HepG2 (cell line): ENCODE data around the gene CKLF. TPM values are rescaled to one million over a fixed set of nuclear protein-coding genes. Genes with fewer than 3 reads are reported as not detected.

Source experiments
- ATAC-seq: fragments of 200-7000 bp; cut with Tn5 transposase; 3 replicates; pipeline ENCODE4 v1.9.1; 2020; ENCODE audit warnings: mild to moderate bottlenecking, moderate library complexity
- BruUV-seq: library from RNA; stranded (reverse); fragments of 400-500 nt; replicated peaks from 2 replicates; lab custom pipeline; 2021; lab: Mats Ljungman, UMichigan
- CTCF ChIA-PET: fragments of 300-600 bp; formaldehyde crosslinking; extraction: SDS; loops from one replicate; lab custom pipeline; 2021; ENCODE audit warnings: low total read pairs, inconsistent platforms, low intra/inter-chr PET ratio; lab: Yijun Ruan, JAX
- POLR2A ChIA-PET: fragments of 350-600 bp; sonication (Branson Sonifier 250); formaldehyde crosslinking; loops from one replicate; lab custom pipeline; 2020; ENCODE audit warnings: antibody characterized with exemption, inconsistent platforms; lab: Yijun Ruan, JAX
- DNase-seq: peaks from one replicate; pipeline ENCODE4 v3.0.0-alpha.2; 2015; ENCODE audit warnings: low spot score
- FAIRE-seq: peaks from 3 replicates; lab custom pipeline; 2011; peaks lifted over from hg19 to GRCh38; lab: Jason Lieb, UNC
- H2AFZ ChIP-seq: one replicate; pipeline ENCODE4 v1.6.1; 2011; ENCODE audit warnings: low read length, inconsistent platforms
- H3K27ac ChIP-seq: fragments of 300-600 bp; 3 replicates; pipeline ENCODE4 v1.8.0; 2011; ENCODE audit warnings: mixed run types, mild to moderate bottlenecking, mixed read lengths, low read length, inconsistent platforms; ENCODE audit not compliant: insufficient read depth; ENCODE audit errors: extremely low read length
- H3K27me3 ChIP-seq, 2 experiments: fragments of 200-600 bp in 1 of 2; 2 replicates in 1 of 2; 3 replicates in 1 of 2; pipeline versions ENCODE4 v1.6.0 to v1.8.0; 2011; ENCODE audit warnings: low read length in 2 of 2, mild to moderate bottlenecking in 2 of 2, moderate library complexity in 2 of 2, inconsistent platforms in 1 of 2; ENCODE audit not compliant: insufficient read depth in 2 of 2, control insufficient read depth in 1 of 2
- H3K36me3 ChIP-seq, 2 experiments: fragments of 200-600 bp in 1 of 2; replicated peaks in 1 of 2; 2 replicates in 1 of 2; 3 replicates in 1 of 2; pipeline versions ENCODE4 v1.5.1 to v1.8.0; 2011; ENCODE audit warnings: low read length in 2 of 2, inconsistent platforms in 1 of 2; ENCODE audit not compliant: insufficient read depth in 2 of 2, control insufficient read depth in 1 of 2
- H3K4me1 ChIP-seq: 2 replicates; pipeline ENCODE4 v1.5.1; 2012; ENCODE audit warnings: low read length, inconsistent platforms; ENCODE audit not compliant: insufficient read depth
- H3K4me2 ChIP-seq: 2 replicates; pipeline ENCODE4 v1.6.0; 2011; ENCODE audit warnings: low read depth, low read length, inconsistent platforms
- H3K4me3 ChIP-seq, 3 experiments: fragments of 200-600 bp in 1 of 3; sonication (generic), shearing (Covaris generic) in 1 of 3; replicated peaks in 1 of 3; 2 replicates each; pipeline ENCODE4 v1.5.1; 2011 to 2016; ENCODE audit warnings: low read length in 3 of 3, inconsistent platforms in 2 of 3, low read depth in 2 of 3, mild to moderate bottlenecking in 2 of 3, control low read depth in 1 of 3, mixed read lengths in 1 of 3; ENCODE audit not compliant: insufficient read depth in 1 of 3
- H3K79me2 ChIP-seq: one replicate; pipeline ENCODE4 v1.6.1; 2011; ENCODE audit warnings: low read length, inconsistent platforms; ENCODE audit not compliant: insufficient read depth
- H3K9ac ChIP-seq: 2 replicates; pipeline ENCODE4 v1.6.0; 2011; ENCODE audit warnings: mild to moderate bottlenecking, low read depth, low read length, inconsistent platforms; ENCODE audit not compliant: insufficient read depth
- H3K9me3 ChIP-seq: 2 replicates; pipeline ENCODE4 v1.5.1; 2012; ENCODE audit warnings: mild to moderate bottlenecking, low read length
- H4K20me1 ChIP-seq: 2 replicates; pipeline ENCODE4 v1.6.0; 2011; ENCODE audit warnings: inconsistent platforms, mild to moderate bottlenecking, low read length, moderate library complexity; ENCODE audit not compliant: insufficient read depth
- ADNP ChIP-seq: sonication (generic); formaldehyde crosslinking; IDR thresholded peaks from 2 replicates; pipeline ENCODE4 v1.4.0; 2020; ENCODE audit warnings: missing genetic modification reagents
- EP300 ChIP-seq, 3 experiments: sonication (generic) in 1 of 3; formaldehyde crosslinking in 1 of 3; IDR thresholded peaks; 2 replicates each; pipeline versions ENCODE4 v1.5.1 to v1.6.1; 2011 to 2020; ENCODE audit warnings: low read depth in 2 of 3, low read length in 2 of 3, borderline replicate concordance in 1 of 3, improper control_type of control experiment in 1 of 3, mild to moderate bottlenecking in 1 of 3, missing genetic modification reagents in 1 of 3, moderate library complexity in 1 of 3
- ESRRA ChIP-seq: sonication (generic); formaldehyde crosslinking; IDR thresholded peaks from 2 replicates; pipeline ENCODE4 v1.5.1; 2020; ENCODE audit warnings: mild to moderate bottlenecking, low read depth, missing genetic modification reagents
- HNF4G ChIP-seq, 2 experiments: sonication (generic) in 1 of 2; formaldehyde crosslinking in 1 of 2; IDR thresholded peaks; 2 replicates each; pipeline versions ENCODE4 v1.4.0 to v1.6.1; 2011 to 2020; ENCODE audit warnings: borderline replicate concordance in 2 of 2, low read depth in 2 of 2, mild to moderate bottlenecking in 2 of 2, low read length in 1 of 2, missing genetic modification reagents in 1 of 2, moderate library complexity in 1 of 2
- ISL2 ChIP-seq: sonication (generic); formaldehyde crosslinking; IDR thresholded peaks from 2 replicates; pipeline ENCODE4 v1.5.0; 2020; ENCODE audit warnings: missing genetic modification reagents
- KLF16 ChIP-seq, 2 experiments: sonication (generic) in 1 of 2; formaldehyde crosslinking in 1 of 2; IDR thresholded peaks; 2 replicates each; pipeline versions ENCODE4 v1.6.1 to v1.8.0; 2016 to 2023; ENCODE audit warnings: missing genetic modification reagents in 2 of 2, missing compliant biosample characterization in 1 of 2
- MBNL3 ChIP-seq: fragments of 250-450 bp; sonication (Bioruptor Pico); conservative IDR thresholded peaks from 2 replicates; pipeline ENCODE4 v1.8.0; 2022; ENCODE audit warnings: mild to moderate bottlenecking, inconsistent platforms
- MTA1 ChIP-seq: sonication (generic); formaldehyde crosslinking; IDR thresholded peaks from 2 replicates; pipeline ENCODE4 v1.4.0; 2020; ENCODE audit warnings: missing genetic modification reagents, mild to moderate bottlenecking, borderline replicate concordance
- NAIF1 ChIP-seq: sonication (generic); formaldehyde crosslinking; IDR thresholded peaks from 2 replicates; pipeline ENCODE4 v1.5.0; 2020; ENCODE audit warnings: mild to moderate bottlenecking, missing genetic modification reagents, borderline replicate concordance
- SRF ChIP-seq: IDR thresholded peaks from 2 replicates; pipeline ENCODE4 v1.6.1; 2011; ENCODE audit warnings: mild to moderate bottlenecking, low read depth, low read length, moderate library complexity
- TAF1 ChIP-seq: sonication (generic); formaldehyde crosslinking; IDR thresholded peaks from 2 replicates; pipeline ENCODE4 v1.4.0; 2020; ENCODE audit warnings: missing genetic modification reagents
- TOPORS ChIP-seq: sonication (generic); formaldehyde crosslinking; IDR thresholded peaks from 2 replicates; pipeline ENCODE4 v1.8.0; 2023; ENCODE audit warnings: mild to moderate bottlenecking, missing genetic modification reagents
- ZBTB38 ChIP-seq: sonication (generic); formaldehyde crosslinking; IDR thresholded peaks from 2 replicates; pipeline ENCODE4 v1.5.1; 2020; ENCODE audit warnings: mild to moderate bottlenecking, missing genetic modification reagents
- ZNF674 ChIP-seq: sonication (generic); formaldehyde crosslinking; IDR thresholded peaks from 2 replicates; pipeline ENCODE4 v1.5.0; 2020; ENCODE audit warnings: low read depth, mild to moderate bottlenecking, missing genetic modification reagents
- WGBS: methylation state at CpG from one replicate; pipeline ENCODE4 v1.1.6; 2017; ENCODE audit warnings: low lambda C conversion rate; 5-methylcytosine and 5-hydroxymethylcytosine counted together
- in situ Hi-C: cut with HindIII; loops from 2 replicates; pipeline ENCODE4 v1.10.0; 2017; ENCODE audit warnings: low pct_unique_long_range_greater_than_20kb; ENCODE audit not compliant: extremely low pct_ligation_motif_present
- intact Hi-C: fragments of 100-400 bp; cut with micrococcal nuclease; formaldehyde crosslinking; loops from one replicate; pipeline ENCODE4 v1.10.0; 2022; ENCODE audit not compliant: unreplicated experiment
- polyA plus RNA-seq, 8 experiments: library from polyadenylated mRNA; depleted of rRNA in 3 of 8; stranded (reverse) in 7 of 8; unstranded in 1 of 8; fragments of >200 nt; fragmentation: Illumina TruSeq in 4 of 8; extraction: Trizol in 4 of 8; gene quantifications; 2 replicates each; pipeline versions ENCODE4 v1.2.1 to v1.2.3, GENCODE V29; 2011 to 2016; ENCODE audit warnings: low read depth in 4 of 8, missing spikeins in 1 of 8, mixed read lengths in 1 of 8; ENCODE audit not compliant: insufficient read depth in 1 of 8
- total RNA-seq, 5 experiments: library from RNA; depleted of rRNA; stranded (reverse); fragments of >200 nt; fragmentation: Illumina TruSeq; extraction: Trizol; gene quantifications; 2 replicates each; pipeline ENCODE4 v1.2.3, GENCODE V29; 2016; ENCODE audit warnings: low read depth in 1 of 5
- TF ChIP-seq, protein P1 (sequence below): sonication (generic); formaldehyde crosslinking; IDR thresholded peaks from 2 replicates; pipeline ENCODE4 v1.5.0; 2020; ENCODE audit warnings: mild to moderate bottlenecking, missing genetic modification reagents, moderate library complexity
- TF ChIP-seq, protein P2 (sequence below): sonication (generic); formaldehyde crosslinking; IDR thresholded peaks from 2 replicates; pipeline ENCODE4 v1.5.0; 2020; ENCODE audit warnings: missing genetic modification reagents

CKLF gene
- total and polyA plus RNA-seq, 2 of the 13 experiments (the other 11 are each of a cell fraction or from before 2014, with no cell fraction given) = 120 to 167 TPM

DNA sequence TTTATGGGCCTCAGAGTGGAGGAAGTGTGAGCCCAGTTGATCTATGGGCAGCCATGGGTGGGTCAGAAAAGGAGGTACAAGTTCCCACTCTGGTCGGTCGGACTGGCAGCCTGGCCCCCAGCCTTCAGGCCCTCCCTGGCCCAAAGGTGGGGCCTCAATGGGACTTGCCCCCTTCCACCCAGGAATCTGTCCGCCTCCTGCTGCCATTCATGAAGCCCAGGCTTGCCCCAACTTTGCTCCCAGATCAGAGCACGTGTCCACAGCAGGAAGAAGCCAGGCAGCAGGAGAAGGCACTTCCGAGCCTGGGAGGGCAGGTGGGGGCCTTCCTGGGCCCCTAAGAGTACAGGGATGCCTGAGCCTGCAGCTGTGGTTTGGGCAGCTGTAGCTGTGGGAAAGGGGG, 49.1 kb downstream of the CKLF start (continued):
- TF ChIP-seq HNF4G (IDR thresholded peaks at IDR 0.05; ENCODE audit: borderline replicate concordance, low read depth, low read length) = no peak
- TF ChIP-seq HNF4G (CRISPR knock-in tag; IDR thresholded peaks at IDR 0.05; ENCODE audit: borderline replicate concordance, low read depth) = 0 out of 2 replicates have a peak, but pooled peaks have one; percentile 22
- TF ChIP-seq SRF = no peak

DNA sequence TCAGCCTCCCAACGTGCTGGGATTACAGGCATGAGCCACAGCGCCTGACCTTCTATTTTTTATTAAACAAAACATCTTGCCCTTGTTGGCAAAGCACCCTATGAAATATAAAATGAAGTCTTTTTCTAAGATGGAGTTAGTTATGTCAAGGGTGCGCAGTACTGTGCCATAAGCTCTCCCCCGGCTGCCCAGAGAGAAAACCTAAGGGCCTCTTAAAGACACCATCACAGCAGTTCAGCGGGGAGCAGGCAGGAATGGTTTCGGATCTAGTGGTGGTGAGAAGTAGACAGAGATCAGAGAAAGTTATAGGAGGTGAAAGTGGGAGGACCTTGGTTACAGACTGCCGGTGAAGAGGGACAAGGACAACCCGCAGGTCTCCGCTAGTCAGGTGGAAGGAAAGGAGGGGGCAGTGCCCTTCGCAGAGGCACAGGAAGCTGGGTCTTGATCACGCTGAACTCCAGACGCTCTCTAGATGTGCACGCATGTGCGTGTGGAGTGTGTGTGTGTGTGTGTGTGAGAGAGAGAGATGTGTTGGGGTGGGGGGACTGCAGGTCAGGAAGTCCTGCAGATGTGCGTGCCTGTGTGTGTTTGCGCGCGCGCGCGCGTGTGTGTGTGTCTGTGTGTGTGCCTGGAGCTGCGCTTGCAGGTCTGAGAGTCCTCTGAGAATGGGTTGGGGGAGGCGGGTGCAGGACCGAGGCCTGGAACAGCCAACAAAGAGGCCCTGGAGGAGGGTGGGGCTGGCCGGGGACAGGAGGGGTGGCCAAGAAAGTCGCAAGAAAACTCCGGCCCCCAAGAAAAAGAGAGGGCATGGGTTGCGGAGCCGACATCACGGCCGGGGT, 51.4 kb downstream of the CKLF start:
- H3K27ac ChIP-seq = peak overlapping the region; percentile 58
- peak overlapping the region; percentile 81 to 86 (median 82) for H3K4me3 ChIP-seq
- intact Hi-C loops = loop anchor here (1.0 to 2.0 kb wide), 4 partner anchors 51 to 197 kb away; partner anchors contain the start of gene CKLF
- TF ChIP-seq ISL2 (CRISPR knock-in tag) (no peak), ADNP (CRISPR knock-in tag) (0 out of 2 replicates have a peak, but pooled peaks have one; percentile 32), TAF1 (CRISPR knock-in tag) (0 out of 2 replicates have a peak, but pooled peaks have one; percentile 25), EP300 (IDR thresholded peaks at IDR 0.05; ENCODE audit: low read depth in 2 of 2, low read length in 2 of 2) (peak in 1 of 2 experiments; percentile 10; a peak in 1 of 4 replicates), EP300 (CRISPR knock-in tag; IDR thresholded peaks at IDR 0.05; ENCODE audit: borderline replicate concordance) (no peak), TOPORS (CRISPR knock-in tag) (no peak), MBNL3 (CRISPR knock-in tag) (no peak), ZBTB38 (CRISPR knock-in tag) (peak; percentile 69; the same call in 1 of the 2 replicates), MTA1 (CRISPR knock-in tag) (peak; percentile 78; the same call in 1 of the 2 replicates), ZNF674 (CRISPR knock-in tag) (no peak), KLF16 (CRISPR knock-in tag; IDR thresholded peaks at IDR 0.05) (no peak), NAIF1 (CRISPR knock-in tag) (no peak), ESRRA (CRISPR knock-in tag) (no peak; the same call in 1 of the 2 replicates)
- TF ChIP-seq, protein P1, sequence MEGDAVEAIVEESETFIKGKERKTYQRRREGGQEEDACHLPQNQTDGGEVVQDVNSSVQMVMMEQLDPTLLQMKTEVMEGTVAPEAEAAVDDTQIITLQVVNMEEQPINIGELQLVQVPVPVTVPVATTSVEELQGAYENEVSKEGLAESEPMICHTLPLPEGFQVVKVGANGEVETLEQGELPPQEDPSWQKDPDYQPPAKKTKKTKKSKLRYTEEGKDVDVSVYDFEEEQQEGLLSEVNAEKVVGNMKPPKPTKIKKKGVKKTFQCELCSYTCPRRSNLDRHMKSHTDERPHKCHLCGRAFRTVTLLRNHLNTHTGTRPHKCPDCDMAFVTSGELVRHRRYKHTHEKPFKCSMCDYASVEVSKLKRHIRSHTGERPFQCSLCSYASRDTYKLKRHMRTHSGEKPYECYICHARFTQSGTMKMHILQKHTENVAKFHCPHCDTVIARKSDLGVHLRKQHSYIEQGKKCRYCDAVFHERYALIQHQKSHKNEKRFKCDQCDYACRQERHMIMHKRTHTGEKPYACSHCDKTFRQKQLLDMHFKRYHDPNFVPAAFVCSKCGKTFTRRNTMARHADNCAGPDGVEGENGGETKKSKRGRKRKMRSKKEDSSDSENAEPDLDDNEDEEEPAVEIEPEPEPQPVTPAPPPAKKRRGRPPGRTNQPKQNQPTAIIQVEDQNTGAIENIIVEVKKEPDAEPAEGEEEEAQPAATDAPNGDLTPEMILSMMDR (CRISPR knock-in tag) = peak; percentile 28; the same call in 1 of the 2 replicates
- TF ChIP-seq, protein P2, sequence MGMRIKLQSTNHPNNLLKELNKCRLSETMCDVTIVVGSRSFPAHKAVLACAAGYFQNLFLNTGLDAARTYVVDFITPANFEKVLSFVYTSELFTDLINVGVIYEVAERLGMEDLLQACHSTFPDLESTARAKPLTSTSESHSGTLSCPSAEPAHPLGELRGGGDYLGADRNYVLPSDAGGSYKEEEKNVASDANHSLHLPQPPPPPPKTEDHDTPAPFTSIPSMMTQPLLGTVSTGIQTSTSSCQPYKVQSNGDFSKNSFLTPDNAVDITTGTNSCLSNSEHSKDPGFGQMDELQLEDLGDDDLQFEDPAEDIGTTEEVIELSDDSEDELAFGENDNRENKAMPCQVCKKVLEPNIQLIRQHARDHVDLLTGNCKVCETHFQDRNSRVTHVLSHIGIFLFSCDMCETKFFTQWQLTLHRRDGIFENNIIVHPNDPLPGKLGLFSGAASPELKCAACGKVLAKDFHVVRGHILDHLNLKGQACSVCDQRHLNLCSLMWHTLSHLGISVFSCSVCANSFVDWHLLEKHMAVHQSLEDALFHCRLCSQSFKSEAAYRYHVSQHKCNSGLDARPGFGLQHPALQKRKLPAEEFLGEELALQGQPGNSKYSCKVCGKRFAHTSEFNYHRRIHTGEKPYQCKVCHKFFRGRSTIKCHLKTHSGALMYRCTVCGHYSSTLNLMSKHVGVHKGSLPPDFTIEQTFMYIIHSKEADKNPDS (CRISPR knock-in tag) = no peak

More for the DNA sequence above, 51.4 kb downstream of the CKLF start:
- 3% methylated on average over 32 of the region's 32 CpGs for WGBS
- Histone ChIP-seq H3K9ac (peak overlapping the region; percentile 55), H3K4me1 (peaks cover 51% of the 10 kb centered on the region), H3K9me3 (no peaks in the 10 kb centered on the region), H3K79me2 (peaks cover 9% of the 10 kb centered on the region), H2AFZ (peak overlapping the region; percentile 72), H3K36me3 (peaks cover 0 to 1% of the 10 kb centered on the region in 2 experiments; a peak in 3 of 5 replicates), H3K27me3 (no peaks in the 10 kb centered on the region), H4K20me1 (peaks cover 9% of the 10 kb centered on the region; the same call in 1 of the 2 replicates), H3K4me2 (peak overlapping the region; percentile 94)
- CTCF ChIA-PET = interaction anchor here (1.7 kb wide), 1 partner anchor 197 kb away, joined by 7 read pairs; no protein-coding TSS in a partner anchor
- in situ Hi-C loops = no loop called here
- peak; percentile 31 for ATAC-seq
- peak; percentile 86 for FAIRE-seq
- POLR2A ChIA-PET = interaction anchor here (1.0 to 2.7 kb wide), 6 partner anchors 15 to 197 kb away, joined by 3 to 23 read pairs (median 4); partner anchors contain the start of genes CKLF and TK2
- peak; percentile 57 for DNase-seq
- TSS peak; percentile 54 for BruUV-seq
